GM19467 (cell line): Measurements from ENCODE around the gene GGTA1.
A peak's percentile ranks its signal among the peaks of the same experiment; 100 is the strongest.
"Not testable (repeated sequence)": the region's sequence is repeated elsewhere in the genome, so short reads cannot be mapped to it uniquely, and the experiment has no call there.

Source experiments
- ATAC-seq: cut with Tn5 transposase; IDR thresholded peaks from one replicate; pipeline ENCODE4 v1.9.1; 2021; ENCODE audit warnings: mild to moderate bottlenecking, moderate library complexity; ENCODE audit not compliant: unreplicated experiment

GGTA1 gene

GRCh38 chr9:121499427-121500164 is at the start of gene GGTA1:
TSS of gene GGTA1 (minus strand) at chr9:121499844. CDS start at chr9:121467922, 31,922 bp downstream.
- ATAC-seq: no peak

- no peak for ATAC-seq
Observed at GRCh38 chr9:121548666-121549065, 49.0 kb upstream of the GGTA1 start.

- ATAC-seq: peak; percentile 79
Observed at GRCh38 chr9:121545875-121546423, 46.3 kb upstream of the GGTA1 start.

DNA sequence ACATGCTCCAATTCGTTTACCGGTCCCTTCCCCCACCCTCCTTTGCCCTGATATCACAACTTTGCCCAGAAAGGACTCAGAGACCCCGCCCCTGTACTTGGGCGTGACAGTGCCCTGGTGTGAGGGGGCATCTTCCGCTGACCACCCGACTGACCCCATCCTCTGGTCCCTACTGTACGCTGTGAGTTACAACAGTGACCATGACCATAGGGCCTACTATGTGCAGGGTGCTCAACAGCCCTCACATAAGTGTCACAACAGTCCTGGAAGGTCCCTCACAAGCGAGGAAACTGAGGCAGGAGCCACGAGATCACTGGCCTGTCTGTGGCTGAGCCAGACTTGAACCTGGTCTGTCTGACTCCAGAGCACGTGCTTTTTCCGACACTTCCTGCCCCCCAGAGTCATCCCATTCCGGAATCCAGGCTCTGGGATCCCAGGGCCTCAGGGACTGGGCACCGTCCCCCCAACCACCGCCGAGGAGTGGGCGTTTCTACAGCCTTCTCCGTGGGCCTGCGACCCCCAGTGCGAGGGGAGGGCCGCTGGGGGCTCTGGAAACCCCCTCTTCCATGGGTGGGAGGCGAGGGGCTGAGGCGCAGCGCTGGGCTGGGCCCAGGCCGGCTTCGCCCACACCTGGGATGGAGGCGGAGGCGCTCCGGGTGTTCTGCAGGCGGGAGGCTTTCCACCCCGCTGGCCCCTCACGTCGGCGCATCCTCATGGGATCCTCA is 45.7 kb upstream of the GGTA1 start:
- ATAC-seq: no peak

- ATAC-seq: no peak
Observed at GRCh38 chr9:121542025-121542424, 42.4 kb upstream of the GGTA1 start.

- no peak for ATAC-seq
Observed at GRCh38 chr9:121541256-121541655, 41.6 kb upstream of the GGTA1 start.

DNA sequence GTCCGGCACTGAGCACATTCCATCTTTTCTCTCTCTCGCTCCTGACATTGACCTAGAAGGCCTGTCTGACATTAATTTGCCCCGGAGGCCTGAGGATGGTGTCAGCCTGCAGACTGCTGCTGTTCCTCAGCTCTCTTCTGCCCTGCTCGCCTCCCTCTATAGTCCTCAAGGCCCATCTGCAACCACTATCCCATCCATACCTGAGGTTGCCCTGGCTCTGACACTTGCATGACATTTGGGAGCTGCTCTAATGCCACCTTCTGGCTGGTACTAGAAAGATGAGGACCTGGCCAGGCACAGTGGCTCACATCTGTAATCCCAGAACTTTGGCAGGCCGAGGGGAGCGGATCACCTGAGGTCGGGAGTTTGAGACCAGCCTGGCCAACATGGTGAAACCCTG is 38.6 kb upstream of the GGTA1 start:
- no peak for ATAC-seq

- ATAC-seq: no peak
Observed at GRCh38 chr9:121537283-121537682, 37.6 kb upstream of the GGTA1 start.

- no peak for ATAC-seq
Observed at GRCh38 chr9:121532881-121533280, 33.2 kb upstream of the GGTA1 start.

- ATAC-seq: no peak
Observed at GRCh38 chr9:121529237-121529987, 29.8 kb upstream of the GGTA1 start.

DNA sequence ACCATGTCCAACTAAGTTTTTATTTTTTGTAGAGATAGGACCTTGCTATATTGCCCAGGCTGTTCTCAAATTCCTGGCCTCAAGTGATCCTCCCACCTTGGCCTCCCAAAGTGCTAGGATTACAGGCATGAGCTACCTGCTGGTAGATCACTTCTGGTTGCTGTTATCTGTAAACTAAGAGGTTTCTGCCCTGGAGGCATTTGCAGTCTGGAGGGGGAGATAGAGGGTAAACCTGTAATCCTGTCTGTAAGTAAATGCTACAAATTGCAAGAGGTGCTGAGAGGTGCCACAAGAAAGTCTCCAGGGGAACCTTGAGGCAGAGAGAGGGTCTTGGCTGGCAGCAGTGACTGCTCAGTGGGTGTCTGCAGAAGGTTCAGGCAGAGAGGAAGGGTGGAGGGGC is 29.0 kb upstream of the GGTA1 start:
- no peak for ATAC-seq

- no peak for ATAC-seq
Observed at GRCh38 chr9:121527371-121527770, 27.7 kb upstream of the GGTA1 start.

DNA sequence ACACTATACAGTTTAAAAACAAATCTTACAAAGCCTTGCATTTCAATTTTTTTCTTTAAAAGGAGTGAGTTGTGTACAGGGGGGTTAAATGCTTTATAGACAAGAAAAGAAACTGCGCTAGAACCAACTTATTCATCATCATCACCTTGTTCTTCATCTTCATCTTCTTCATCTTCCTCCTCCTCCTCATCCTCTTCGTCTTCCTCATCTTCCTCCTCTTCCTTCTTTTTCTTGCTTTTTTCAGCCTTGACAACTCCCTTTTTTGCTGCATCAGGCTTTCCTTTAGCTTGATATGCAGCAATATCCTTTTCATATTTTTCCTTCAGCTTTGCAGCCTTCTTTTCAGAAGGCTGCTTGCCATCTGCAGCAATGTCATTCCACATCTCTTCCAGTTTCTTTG is 20.0 kb upstream of the GGTA1 start:
- not testable (repeated sequence) for ATAC-seq

DNA sequence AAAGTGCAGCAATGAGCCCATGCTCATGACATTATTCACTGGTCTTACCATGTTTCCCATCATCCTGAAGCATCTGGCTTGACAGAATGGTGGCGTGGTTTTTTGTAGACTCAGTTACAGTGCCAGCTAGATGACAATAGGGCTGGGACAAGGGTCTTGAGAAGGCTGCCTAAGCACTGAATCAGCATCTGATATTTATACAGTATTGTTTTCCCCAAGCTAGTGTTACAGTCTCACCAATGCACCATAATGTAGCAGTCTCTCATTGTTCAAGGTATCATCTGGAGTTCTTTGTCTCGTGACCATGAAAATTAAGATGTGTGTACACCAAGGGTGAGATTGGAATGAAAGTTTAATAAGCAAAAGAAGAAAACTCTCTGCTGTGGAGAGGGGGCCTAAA is 19.0 kb upstream of the GGTA1 start:
- no peak for ATAC-seq

GRCh38 chr9:121513166-121513565 is 13.5 kb upstream of the GGTA1 start:
- ATAC-seq: not testable (repeated sequence)

- no peak for ATAC-seq
Observed at GRCh38 chr9:121510766-121511550, 11.3 kb upstream of the GGTA1 start.

GRCh38 chr9:121509180-121509579 is 9.5 kb upstream of the GGTA1 start:
- no peak for ATAC-seq

DNA sequence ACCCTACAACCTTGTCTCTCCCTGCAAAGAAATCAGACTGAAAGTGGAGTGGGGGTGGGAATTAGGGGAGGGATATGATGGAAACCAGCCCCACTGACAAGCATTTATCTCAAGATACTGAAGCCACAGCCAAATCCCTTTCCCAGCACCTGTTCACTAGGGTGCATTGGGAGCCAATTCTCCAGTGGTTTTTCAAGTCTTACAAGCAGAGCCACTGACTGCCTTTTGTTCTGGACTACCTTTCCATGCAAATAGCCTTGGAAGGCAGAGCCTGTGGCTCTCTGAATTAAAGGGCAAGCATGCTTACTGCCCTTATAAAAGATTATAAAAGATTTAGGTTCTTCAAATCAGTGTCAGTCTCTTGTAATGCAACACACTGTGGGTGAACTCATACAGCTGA is 8.8 kb upstream of the GGTA1 start:
- no peak for ATAC-seq

GRCh38 chr9:121505903-121506735 is 6.5 kb upstream of the GGTA1 start:
- ATAC-seq: no peak

GRCh38 chr9:121503444-121503843 is 3.8 kb upstream of the GGTA1 start:
- ATAC-seq: no peak
